HG02798 (cell line): Measurements from ENCODE around the gene GABBR2.

Experiments
- ATAC-seq: cut with Tn5 transposase; IDR thresholded peaks from one replicate; pipeline ENCODE4 v1.9.1; 2021; ENCODE audit warnings: mild to moderate bottlenecking; ENCODE audit not compliant: unreplicated experiment, poor library complexity

Gene GABBR2

GRCh38 chr9:98339987-98340800 lies 368.5 kb downstream of the GABBR2 start:
- no peak for ATAC-seq

- ATAC-seq, result no peak
These were observed 373.1 kb downstream of the GABBR2 start for GRCh38 chr9:98335661-98336060.

DNA sequence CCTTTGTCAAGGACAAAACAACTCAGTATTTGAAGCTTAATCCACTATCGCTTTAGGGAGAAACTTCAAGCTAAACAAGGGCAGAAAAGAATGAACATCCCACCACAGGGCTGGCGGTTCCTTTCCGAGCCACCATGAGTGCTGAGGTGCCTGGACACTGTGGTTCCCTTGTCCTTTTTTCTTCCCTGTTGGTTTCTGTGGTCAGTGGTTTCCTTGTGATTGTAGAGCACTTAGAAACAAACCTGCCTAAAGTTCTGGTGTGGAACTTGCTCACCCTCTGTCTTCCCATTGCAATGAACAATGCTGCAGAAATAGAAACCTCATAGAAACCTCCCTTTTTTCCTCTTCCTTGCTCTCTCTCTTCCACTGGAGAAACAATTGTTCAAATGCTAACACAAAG lies 373.9 kb downstream of the GABBR2 start:
- no peak for ATAC-seq

- ATAC-seq, result no peak
These were observed 374.8 kb downstream of the GABBR2 start for GRCh38 chr9:98333703-98334582.

GRCh38 chr9:98332405-98332831 lies 376.3 kb downstream of the GABBR2 start:
- ATAC-seq, result no peak

GRCh38 chr9:98331536-98332259 lies 377.0 kb downstream of the GABBR2 start:
- no peak for ATAC-seq

- ATAC-seq, result no peak
These were observed 377.9 kb downstream of the GABBR2 start for GRCh38 chr9:98330831-98331230.

DNA sequence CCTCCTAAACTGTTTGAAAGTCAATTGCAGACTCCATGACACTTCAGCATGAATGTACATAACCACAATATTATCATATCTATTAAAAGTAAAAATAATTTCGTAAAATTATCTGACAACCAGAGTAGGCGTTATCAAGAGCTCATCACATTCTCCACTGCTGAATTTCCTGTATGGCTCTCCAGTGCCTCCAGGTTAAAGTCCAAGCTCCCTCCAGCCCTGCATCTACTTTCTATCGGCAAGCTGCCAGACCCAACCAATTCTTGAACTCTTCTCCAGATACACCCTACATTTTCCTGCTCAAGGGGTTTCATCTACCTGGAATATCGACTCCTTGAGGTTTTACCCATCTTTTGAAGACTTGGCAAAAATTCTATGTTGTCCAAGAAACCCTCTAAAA lies 378.8 kb downstream of the GABBR2 start:
- no peak for ATAC-seq

- ATAC-seq, result no peak
These were observed 379.5 kb downstream of the GABBR2 start for GRCh38 chr9:98329281-98329680.

- ATAC-seq, result no peak
These were observed 380.0 kb downstream of the GABBR2 start for GRCh38 chr9:98328770-98329169.

- ATAC-seq, result no peak
These were observed 380.6 kb downstream of the GABBR2 start for GRCh38 chr9:98328141-98328540.

DNA sequence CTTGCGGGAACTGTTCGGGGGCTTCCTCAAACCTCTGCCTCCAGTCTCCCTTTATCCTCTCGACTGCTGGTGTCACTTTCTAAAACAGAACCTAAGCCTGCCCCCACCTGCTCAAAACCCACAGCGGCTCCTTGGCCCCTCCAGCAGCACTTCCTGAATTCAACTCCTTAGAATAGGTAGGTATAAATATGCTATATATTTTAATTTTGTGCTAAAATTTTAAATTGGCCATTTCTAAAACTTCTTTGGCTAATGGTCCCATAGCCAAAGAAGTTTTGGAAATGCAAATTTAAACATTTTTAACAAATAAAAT lies 381.5 kb downstream of the GABBR2 start:
- no peak for ATAC-seq

- ATAC-seq, result no peak
These were observed 382.1 kb downstream of the GABBR2 start for GRCh38 chr9:98326459-98327248.

DNA sequence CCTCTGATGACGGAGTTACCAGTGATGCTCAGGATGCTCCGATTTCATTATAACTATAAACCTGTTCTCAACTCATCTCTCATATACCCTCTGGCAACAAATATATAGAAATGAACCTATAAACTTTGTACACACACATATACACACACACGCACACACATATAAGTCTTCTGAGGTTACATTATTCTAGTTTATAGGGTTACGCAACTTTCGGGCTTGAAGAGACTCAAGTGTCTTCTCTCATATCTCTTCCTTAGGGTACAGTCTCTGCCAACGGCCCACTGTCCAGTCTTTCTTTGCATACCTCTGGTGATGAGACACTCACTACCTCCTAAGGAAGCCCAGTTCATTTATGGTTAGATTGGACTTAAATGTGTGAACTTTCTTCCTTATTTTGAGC lies 383.9 kb downstream of the GABBR2 start:
- no peak for ATAC-seq

DNA sequence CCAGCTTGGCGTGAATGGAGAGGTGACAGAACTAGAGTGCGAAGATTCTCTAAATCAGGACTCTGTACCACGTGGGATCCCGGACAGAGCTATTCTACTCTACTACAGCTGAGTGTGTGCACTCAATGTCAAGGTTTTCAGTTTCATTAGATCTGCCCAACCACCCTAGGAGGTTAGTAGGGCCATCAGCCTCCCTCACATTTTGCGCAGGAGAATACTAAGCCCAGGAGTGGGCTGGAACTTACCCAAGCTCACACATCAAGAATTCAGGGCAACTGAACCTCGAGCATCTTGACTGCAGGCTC lies 385.0 kb downstream of the GABBR2 start:
- ATAC-seq, result no peak

DNA sequence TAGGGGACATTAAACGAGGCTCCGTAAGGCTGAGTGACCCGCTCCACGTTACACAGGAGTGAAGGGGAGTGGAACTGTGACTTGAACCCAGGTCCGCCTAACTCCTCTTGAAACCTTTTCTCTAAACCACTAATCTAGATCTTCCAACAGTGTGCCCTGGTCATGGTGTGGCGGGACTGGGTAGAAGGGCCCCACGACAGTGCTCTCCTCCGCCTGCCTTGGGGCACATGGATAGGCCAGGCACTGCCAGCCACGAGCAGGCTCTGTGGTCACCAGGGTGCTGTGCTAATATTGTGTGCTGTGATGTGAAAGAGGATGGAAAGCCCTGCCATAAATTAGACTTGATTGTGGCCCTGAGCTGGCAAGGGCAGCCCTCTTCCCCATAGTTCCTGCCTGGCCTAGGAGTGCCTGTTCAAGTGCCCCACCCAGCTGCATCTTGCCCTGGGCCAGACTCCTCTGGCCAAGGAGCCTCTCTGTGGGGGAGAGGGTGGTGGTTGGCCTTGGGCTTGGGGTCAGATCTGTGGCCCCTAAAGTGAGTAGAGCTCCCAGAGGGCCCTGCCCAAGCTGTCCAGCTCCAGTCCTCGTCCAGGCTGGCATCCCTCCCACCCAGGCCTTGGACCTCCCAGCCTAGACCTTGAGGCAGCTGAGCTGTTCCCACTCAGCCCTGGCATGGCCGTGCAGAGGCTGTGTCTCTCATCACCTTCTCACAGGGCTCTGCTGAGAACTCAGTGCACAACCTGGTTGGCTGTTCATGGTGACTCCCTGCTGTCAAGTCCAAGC lies 385.5 kb downstream of the GABBR2 start:
- ATAC-seq, result no peak

DNA sequence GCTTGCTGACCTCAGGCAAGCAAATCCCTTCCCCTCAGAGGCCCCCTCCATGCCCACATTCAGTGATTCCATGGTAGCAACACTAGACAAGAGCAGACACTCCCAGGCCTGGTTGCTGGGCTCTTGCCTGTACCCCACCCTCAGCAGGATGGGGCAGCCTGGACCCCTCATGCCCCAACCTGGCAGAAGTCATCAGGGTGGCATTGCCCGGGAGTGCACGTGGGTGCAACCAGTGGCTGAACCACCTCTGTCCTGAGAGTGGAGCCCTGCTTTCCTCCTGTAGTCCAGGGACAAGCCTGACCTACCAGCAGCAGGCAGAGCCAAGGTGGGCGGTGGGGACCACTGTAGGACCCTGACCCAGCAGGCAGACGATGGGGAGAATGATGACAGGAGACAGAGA lies 387.5 kb downstream of the GABBR2 start:
- ATAC-seq, result no peak

- ATAC-seq, result no peak
These were observed 389.8 kb downstream of the GABBR2 start for GRCh38 chr9:98318834-98319478.
